GM12874 (cell line): ENCODE data around the gene AFDN.

ENCODE experiments used
- TF ChIP-seq, protein P1 (sequence below): IDR thresholded peaks from 2 replicates; pipeline ENCODE4 v1.5.1; 2011; ENCODE audit warnings: low read depth, mild to moderate bottlenecking, control low read depth, low read length, moderate library complexity; ENCODE audit not compliant: insufficient read depth

AFDN gene

DNA sequence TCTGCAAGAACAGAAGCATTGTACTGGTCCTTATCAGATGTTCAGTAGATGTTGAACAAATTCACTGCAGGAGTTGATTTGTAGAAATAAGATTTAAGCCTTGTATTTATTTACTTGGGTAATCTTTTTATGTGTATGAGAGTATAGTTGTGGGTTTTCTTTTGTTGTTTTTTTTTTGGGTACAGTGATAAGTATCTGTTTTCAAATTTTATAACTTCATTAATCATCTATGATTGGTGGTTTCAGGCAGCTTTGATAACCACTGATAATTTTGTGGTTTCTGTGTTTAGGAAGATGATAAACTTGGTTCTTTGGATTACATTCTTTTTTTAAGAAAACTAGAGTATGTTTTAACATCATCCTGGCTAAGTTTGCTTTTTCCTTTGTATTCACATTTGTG, 2.8 kb downstream of the AFDN start:
- TF ChIP-seq, protein P1, sequence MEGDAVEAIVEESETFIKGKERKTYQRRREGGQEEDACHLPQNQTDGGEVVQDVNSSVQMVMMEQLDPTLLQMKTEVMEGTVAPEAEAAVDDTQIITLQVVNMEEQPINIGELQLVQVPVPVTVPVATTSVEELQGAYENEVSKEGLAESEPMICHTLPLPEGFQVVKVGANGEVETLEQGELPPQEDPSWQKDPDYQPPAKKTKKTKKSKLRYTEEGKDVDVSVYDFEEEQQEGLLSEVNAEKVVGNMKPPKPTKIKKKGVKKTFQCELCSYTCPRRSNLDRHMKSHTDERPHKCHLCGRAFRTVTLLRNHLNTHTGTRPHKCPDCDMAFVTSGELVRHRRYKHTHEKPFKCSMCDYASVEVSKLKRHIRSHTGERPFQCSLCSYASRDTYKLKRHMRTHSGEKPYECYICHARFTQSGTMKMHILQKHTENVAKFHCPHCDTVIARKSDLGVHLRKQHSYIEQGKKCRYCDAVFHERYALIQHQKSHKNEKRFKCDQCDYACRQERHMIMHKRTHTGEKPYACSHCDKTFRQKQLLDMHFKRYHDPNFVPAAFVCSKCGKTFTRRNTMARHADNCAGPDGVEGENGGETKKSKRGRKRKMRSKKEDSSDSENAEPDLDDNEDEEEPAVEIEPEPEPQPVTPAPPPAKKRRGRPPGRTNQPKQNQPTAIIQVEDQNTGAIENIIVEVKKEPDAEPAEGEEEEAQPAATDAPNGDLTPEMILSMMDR = no peak

DNA sequence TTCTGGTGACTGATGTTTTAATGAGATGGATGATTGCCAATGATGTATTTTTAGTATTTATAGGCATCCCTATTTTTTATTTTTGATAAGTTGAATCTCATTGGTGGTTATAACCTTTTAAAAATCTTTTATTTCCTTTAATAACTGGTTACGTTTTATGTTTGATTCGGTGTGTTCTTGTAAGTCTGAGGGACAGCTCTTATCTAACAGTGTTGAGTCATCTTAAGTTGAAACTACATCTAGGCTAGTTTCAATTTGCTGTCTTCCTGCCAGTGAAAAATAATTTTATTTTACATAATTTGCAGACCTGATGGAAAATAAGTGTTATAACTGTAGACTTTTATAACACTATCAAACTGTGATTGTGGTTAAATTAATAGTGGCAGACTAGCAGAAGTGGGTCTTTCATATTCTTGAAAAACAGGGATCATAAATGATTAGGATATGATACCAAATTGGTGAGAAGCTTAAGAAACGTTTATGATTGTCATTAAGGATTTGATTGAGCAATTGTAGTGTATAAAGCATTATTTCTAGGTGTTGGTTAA, 4.6 kb downstream of the AFDN start:
- TF ChIP-seq, protein P1 = no peak

DNA sequence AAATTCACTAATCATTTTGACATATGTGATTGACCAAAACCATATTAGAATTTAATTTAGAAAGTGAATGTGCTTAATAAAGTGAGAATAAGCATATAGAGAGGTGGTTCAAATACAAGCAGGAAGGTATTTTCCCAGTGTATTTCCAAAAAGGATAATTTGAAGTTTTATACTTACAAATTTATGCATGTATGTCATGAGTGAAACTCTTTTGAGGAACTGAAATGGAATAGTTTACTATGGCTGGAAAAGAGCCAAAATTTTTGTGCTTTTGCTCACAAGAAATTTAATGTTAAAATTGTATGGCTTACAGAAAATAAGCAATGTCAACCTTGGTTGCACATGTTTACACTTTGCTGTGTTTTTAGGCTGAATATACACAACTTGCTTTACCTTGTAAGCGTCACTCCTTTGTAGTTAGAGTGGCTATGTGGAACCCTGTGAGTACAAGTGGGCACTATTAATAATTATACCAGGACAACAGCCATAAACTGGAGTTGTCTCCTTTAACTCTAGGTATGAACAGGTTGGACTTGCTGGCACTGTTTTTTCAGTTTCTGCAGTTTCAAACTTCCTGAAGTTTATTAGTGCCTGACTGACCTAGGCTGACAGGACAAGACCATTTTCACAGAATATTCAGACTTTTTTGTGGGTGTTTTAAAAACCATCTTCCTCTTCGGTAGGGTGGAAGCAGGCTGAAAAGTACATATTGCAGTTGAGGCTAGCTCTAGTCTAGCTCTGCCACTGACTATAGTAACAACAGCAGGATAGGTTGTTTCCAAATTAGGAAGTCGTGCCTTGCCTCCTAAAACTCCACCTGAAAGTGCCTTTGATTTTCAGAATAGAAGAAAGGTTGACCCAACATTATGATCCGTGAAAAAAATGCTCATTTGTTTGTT, 6.0 kb downstream of the AFDN start:
- TF ChIP-seq, protein P1 = no peak

DNA sequence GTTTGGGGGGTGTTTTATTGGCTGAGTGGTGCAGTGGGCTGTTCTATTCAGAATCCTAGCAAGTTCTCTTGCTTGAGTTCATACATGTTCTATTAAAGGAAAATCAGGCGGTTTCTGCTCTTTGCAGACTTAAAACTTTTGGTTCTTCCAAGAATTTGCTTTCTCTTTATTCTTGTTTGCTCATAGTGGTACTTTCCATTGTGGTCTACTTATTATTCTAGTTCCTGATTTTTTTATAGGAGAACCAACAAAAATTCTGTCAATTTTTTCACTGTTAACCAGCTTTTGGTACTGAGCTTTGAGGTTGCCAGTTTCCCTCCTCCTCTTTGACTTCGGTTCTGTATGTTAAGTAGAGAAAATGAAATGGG, 6.7 kb downstream of the AFDN start:
- TF ChIP-seq, protein P1 = no peak

DNA sequence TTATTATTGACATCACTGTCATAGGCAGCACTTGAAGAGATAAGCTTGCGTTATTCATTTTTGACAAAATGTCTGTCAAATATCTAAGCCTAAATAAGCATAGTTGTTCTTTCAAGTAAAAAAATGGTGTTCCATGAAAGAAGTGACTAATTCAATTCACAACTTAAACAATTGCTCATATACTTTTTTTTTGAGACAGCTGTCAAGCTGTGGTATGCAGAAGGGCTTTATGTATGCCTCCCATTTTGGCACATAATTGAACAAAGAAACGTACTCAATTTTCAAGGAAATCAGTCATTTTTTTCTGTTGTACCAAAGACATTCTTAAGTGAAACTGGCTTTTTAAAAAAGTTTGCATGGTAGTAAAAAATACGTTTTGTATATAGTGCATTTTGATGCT, 8.5 kb downstream of the AFDN start:
- TF ChIP-seq, protein P1 = no peak

DNA sequence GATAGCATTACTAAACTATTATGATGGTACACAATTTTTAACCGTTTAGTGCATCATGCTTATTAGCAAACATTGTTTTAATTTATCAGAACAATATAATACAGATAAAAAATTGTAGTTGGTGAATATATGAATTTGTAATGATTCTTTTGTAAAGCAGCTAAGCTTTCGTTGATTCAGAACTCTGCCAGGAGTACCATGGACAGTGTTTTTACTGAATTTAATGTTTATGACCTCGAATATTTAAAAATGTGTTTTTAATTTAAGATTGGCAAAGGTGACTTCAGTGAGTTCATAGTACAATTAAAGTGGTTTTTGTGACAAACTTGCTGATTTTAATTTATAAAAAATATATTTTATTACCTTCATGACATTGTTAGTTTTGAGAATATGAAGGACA, 10.0 kb downstream of the AFDN start:
- TF ChIP-seq, protein P1 = no peak

DNA sequence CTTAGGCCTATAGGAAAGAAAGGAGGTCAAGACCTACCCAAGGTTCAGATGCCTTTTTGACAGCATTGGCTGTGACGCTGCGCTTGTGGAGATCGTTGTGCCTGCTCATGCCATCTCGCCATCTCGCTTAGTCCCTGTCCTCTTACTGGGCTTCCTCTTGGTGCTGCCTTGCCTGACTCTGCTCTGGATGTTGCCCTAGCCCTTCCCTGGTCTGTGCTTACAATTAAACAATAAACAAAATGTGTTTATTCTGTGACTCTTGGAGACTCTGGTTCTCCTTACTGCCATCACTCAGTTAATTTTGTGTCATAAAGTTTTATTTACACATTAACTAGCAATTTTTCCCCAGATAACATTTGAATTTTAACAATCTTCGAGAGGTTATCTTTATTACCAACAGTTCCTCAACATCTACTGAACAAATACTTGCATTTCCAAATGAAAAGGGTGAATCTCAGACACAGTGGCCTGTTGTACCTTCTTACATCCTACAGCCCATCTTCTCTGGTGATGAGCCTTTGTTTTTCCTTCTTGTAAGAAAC, 11.6 kb downstream of the AFDN start:
- TF ChIP-seq, protein P1 = no peak
